ENCODE results near the gene SEMA6A.

Gene SEMA6A

GRCh38 chr5:116521173-116521872 is 53.3 kb downstream of the SEMA6A start:
- H3K36me3 ChIP-seq (ENCODE audit: insufficient read depth, insufficient read length, low read length), result no peaks in the 10 kb centered on the region
- DNase-seq (ENCODE audit: low read depth, low spot score), result no peak
- H3K4me3 ChIP-seq (ENCODE audit: insufficient read length, low read depth), result no peak overlapping the region

DNA sequence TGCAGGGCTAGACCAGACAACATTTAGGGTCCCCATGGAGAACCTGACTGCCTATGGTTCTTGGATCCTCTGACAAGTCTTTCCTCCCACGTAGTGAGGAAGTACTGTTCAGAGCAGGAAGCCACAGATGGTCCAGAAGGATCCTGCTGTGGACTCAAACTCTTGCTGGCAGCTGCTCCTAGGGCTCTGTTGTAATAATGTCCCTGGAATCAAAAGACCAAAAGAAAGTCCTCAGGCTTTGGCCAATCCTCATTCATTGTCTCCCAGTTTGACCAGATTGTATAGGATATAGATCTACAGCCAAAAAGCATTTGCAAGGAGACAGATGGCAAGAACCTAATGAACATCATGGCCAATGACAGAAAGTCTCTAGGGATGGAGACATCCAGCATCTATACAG is 53.9 kb downstream of the SEMA6A start:
- TF ChIP-seq YY1 (IDR thresholded peaks at IDR 0.05; ENCODE audit: insufficient read depth, insufficient read length), result no peak
- no peak for TF ChIP-seq ZNF274 (IDR thresholded peaks at IDR 0.05; ENCODE audit: low read depth, low read length)
- TF ChIP-seq SUZ12 (IDR thresholded peaks at IDR 0.05; ENCODE audit: extremely low read depth, insufficient read depth, insufficient read length), result no peak
- no peak for DNase-seq (ENCODE audit: low read depth, low spot score)
- H3K9ac ChIP-seq (ENCODE audit: insufficient read length, low read depth), result no peak overlapping the region
- H3K9me3 ChIP-seq (ENCODE audit: insufficient read depth, low read length), result no peaks in the 10 kb centered on the region
- H3K4me3 ChIP-seq (ENCODE audit: insufficient read length, low read depth), result no peak overlapping the region
- H3K4me1 ChIP-seq (ENCODE audit: insufficient read depth, insufficient read length), result no peaks in the 10 kb centered on the region
- H3K36me3 ChIP-seq (ENCODE audit: insufficient read depth, insufficient read length, low read length), result no peaks in the 10 kb centered on the region
- H3K27me3 ChIP-seq (ENCODE audit: insufficient read depth, insufficient read length), result no peaks in the 10 kb centered on the region

More at GRCh38 chr5:116521173-116521872, 53.3 kb downstream of the SEMA6A start:
- Histone ChIP-seq H3K9ac (ENCODE audit: insufficient read length, low read depth) (no peak overlapping the region), H3K4me1 (ENCODE audit: insufficient read depth, insufficient read length) (no peaks in the 10 kb centered on the region), H3K27me3 (ENCODE audit: insufficient read depth, insufficient read length) (no peaks in the 10 kb centered on the region), H3K9me3 (ENCODE audit: insufficient read depth, low read length) (no peaks in the 10 kb centered on the region)
- no peak for TF ChIP-seq YY1 (IDR thresholded peaks at IDR 0.05; ENCODE audit: insufficient read depth, insufficient read length)
- TF ChIP-seq ZNF274 (IDR thresholded peaks at IDR 0.05; ENCODE audit: low read depth, low read length), result no peak
- no peak for TF ChIP-seq SUZ12 (IDR thresholded peaks at IDR 0.05; ENCODE audit: extremely low read depth, insufficient read depth, insufficient read length)

DNA sequence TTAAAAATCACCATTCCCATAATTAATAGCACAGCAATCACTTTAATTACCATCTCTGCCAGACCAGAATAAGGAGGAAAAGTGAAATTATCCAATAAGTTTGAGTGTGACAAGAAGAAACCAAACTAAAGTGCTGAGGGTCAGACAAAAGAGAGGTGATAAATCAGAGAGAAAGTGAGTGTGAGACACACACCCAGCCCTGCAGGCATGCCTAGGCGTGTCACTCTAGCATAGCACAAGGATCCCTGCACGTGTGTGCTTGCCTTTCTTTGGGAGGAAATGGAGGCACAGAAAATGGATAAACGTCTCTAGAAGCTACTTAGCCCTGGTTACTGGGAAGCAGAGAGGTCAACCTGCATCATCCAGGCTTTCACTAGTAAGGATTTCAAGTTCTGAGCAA is 56.2 kb downstream of the SEMA6A start:
- H3K9me3 ChIP-seq (ENCODE audit: insufficient read depth, low read length), result no peaks in the 10 kb centered on the region
- H3K9ac ChIP-seq (ENCODE audit: insufficient read length, low read depth), result no peak overlapping the region
- TF ChIP-seq ZNF274 (IDR thresholded peaks at IDR 0.05; ENCODE audit: low read depth, low read length), result no peak
- no peak overlapping the region for H3K4me3 ChIP-seq (ENCODE audit: insufficient read length, low read depth)
- H3K4me1 ChIP-seq (ENCODE audit: insufficient read depth, insufficient read length), result no peaks in the 10 kb centered on the region
- no peak for DNase-seq (ENCODE audit: low read depth, low spot score)
- H3K36me3 ChIP-seq (ENCODE audit: insufficient read depth, insufficient read length, low read length), result no peaks in the 10 kb centered on the region
- H3K27me3 ChIP-seq (ENCODE audit: insufficient read depth, insufficient read length), result no peaks in the 10 kb centered on the region

GRCh38 chr5:116517488-116517887 is 57.1 kb downstream of the SEMA6A start:
- Histone ChIP-seq H3K27me3 (ENCODE audit: insufficient read depth, insufficient read length) (no peaks in the 10 kb centered on the region), H3K9ac (ENCODE audit: insufficient read length, low read depth) (no peak overlapping the region), H3K9me3 (ENCODE audit: insufficient read depth, low read length) (no peaks in the 10 kb centered on the region), H3K4me3 (ENCODE audit: insufficient read length, low read depth) (no peak overlapping the region), H3K36me3 (ENCODE audit: insufficient read depth, insufficient read length, low read length) (no peaks in the 10 kb centered on the region), H3K4me1 (ENCODE audit: insufficient read depth, insufficient read length) (no peaks in the 10 kb centered on the region)
- TF ChIP-seq SUZ12 (IDR thresholded peaks at IDR 0.05; ENCODE audit: extremely low read depth, insufficient read depth, insufficient read length) (no peak), YY1 (IDR thresholded peaks at IDR 0.05; ENCODE audit: insufficient read depth, insufficient read length) (no peak), ZNF274 (IDR thresholded peaks at IDR 0.05; ENCODE audit: low read depth, low read length) (no peak)
- DNase-seq (ENCODE audit: low read depth, low spot score), result no peak

- H3K36me3 ChIP-seq (ENCODE audit: insufficient read depth, insufficient read length, low read length), result peaks cover 3% of the 10 kb centered on the region
- H3K4me1 ChIP-seq (ENCODE audit: insufficient read depth, insufficient read length), result no peaks in the 10 kb centered on the region
- H3K9me3 ChIP-seq (ENCODE audit: insufficient read depth, low read length), result no peaks in the 10 kb centered on the region
- no peak overlapping the region for H3K4me3 ChIP-seq (ENCODE audit: insufficient read length, low read depth)
- no peak for DNase-seq (ENCODE audit: low read depth, low spot score)
- H3K9ac ChIP-seq (ENCODE audit: insufficient read length, low read depth), result no peak overlapping the region
- H3K27me3 ChIP-seq (ENCODE audit: insufficient read depth, insufficient read length), result no peaks in the 10 kb centered on the region
- TF ChIP-seq ZNF274 (IDR thresholded peaks at IDR 0.05; ENCODE audit: low read depth, low read length) (no peak), YY1 (IDR thresholded peaks at IDR 0.05; ENCODE audit: insufficient read depth, insufficient read length) (no peak), SUZ12 (IDR thresholded peaks at IDR 0.05; ENCODE audit: extremely low read depth, insufficient read depth, insufficient read length) (no peak)
Observed at GRCh38 chr5:116516021-116516420, 58.6 kb downstream of the SEMA6A start.

DNA sequence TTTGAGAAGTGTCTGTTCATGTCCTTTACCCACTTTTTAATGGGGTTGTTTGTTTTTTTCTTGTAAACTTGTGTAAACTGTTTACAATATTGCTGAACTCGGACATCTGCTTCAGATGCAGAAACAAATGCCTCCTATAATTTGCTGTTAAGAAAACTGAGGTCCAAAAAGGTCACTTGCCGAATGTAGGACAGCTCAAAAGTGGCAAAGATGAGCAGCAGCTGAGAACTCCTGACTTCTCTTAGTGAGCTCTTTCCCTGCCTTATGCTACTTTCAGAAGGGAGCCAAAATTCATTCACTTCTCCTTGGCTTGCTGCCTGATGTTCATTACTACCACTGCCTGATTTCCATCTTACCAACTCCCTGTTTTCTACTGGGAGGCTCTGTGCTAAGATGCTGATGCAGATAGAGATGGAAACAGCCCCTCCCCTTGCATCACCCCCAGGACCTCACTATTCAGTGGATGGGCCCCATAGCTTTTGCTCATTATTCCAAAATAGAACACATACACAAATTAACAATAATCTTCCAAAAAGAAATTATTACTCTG is 60.1 kb downstream of the SEMA6A start:
- H3K36me3 ChIP-seq (ENCODE audit: insufficient read depth, insufficient read length, low read length), result peaks cover 3% of the 10 kb centered on the region
- H3K9ac ChIP-seq (ENCODE audit: insufficient read length, low read depth), result no peak overlapping the region
- no peak overlapping the region for H3K4me3 ChIP-seq (ENCODE audit: insufficient read length, low read depth)
- no peak for DNase-seq (ENCODE audit: low read depth, low spot score)
- no peaks in the 10 kb centered on the region for H3K4me1 ChIP-seq (ENCODE audit: insufficient read depth, insufficient read length)
- H3K27me3 ChIP-seq (ENCODE audit: insufficient read depth, insufficient read length), result no peaks in the 10 kb centered on the region
- no peak for TF ChIP-seq SUZ12 (IDR thresholded peaks at IDR 0.05; ENCODE audit: extremely low read depth, insufficient read depth, insufficient read length)
- no peak for TF ChIP-seq YY1 (IDR thresholded peaks at IDR 0.05; ENCODE audit: insufficient read depth, insufficient read length)
- TF ChIP-seq ZNF274 (IDR thresholded peaks at IDR 0.05; ENCODE audit: low read depth, low read length), result no peak
- H3K9me3 ChIP-seq (ENCODE audit: insufficient read depth, low read length), result no peaks in the 10 kb centered on the region

DNA sequence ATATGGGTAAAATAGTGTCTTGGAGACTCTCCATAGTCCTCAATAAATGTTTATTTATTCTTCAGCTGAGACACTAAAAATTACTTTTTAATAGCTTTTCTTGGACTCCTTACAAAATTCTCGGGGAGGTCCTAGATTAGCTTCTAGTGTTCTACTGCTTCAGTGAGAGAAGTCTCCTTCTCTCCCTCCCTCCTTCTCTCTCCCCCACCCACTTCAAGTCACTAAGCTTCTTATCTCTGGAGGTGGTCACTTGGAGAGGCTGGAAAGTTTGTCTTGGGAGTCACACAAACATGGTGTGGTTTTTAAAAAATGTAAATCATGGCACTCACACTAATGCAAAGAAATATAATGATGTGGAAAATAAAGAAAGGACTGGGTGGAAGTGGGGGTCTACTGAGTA is 64.1 kb downstream of the SEMA6A start:
- H3K36me3 ChIP-seq (ENCODE audit: insufficient read depth, insufficient read length, low read length), result peaks cover 3% of the 10 kb centered on the region
- no peaks in the 10 kb centered on the region for H3K9me3 ChIP-seq (ENCODE audit: insufficient read depth, low read length)
- H3K4me1 ChIP-seq (ENCODE audit: insufficient read depth, insufficient read length), result no peaks in the 10 kb centered on the region
- H3K27me3 ChIP-seq (ENCODE audit: insufficient read depth, insufficient read length), result no peaks in the 10 kb centered on the region
- no peak overlapping the region for H3K9ac ChIP-seq (ENCODE audit: insufficient read length, low read depth)
- no peak for DNase-seq (ENCODE audit: low read depth, low spot score)
- H3K4me3 ChIP-seq (ENCODE audit: insufficient read length, low read depth), result no peak overlapping the region
- TF ChIP-seq YY1 (IDR thresholded peaks at IDR 0.05; ENCODE audit: insufficient read depth, insufficient read length), result no peak
- TF ChIP-seq SUZ12 (IDR thresholded peaks at IDR 0.05; ENCODE audit: extremely low read depth, insufficient read depth, insufficient read length), result no peak
- no peak for TF ChIP-seq ZNF274 (IDR thresholded peaks at IDR 0.05; ENCODE audit: low read depth, low read length)
